Left kidney (tissue), 2 donors: ENCODE measurements around the gene MRPL39. TPM values are rescaled to one million over a fixed set of nuclear protein-coding genes. Genes with fewer than 3 reads are reported as not detected.

Source experiments
- DNase-seq: peaks from one replicate; pipeline ENCODE4 v3.0.0-alpha.2; 2013
- polyA plus RNA-seq: library from polyadenylated mRNA; unstranded; fragments of 120-200 nt; gene quantifications from one replicate; pipeline ENCODE4 v1.2.1, GENCODE V29; 2013; ENCODE audit not compliant: insufficient read length

Gene MRPL39
- polyA plus RNA-seq, 1 donor = 40.6 TPM

DNA sequence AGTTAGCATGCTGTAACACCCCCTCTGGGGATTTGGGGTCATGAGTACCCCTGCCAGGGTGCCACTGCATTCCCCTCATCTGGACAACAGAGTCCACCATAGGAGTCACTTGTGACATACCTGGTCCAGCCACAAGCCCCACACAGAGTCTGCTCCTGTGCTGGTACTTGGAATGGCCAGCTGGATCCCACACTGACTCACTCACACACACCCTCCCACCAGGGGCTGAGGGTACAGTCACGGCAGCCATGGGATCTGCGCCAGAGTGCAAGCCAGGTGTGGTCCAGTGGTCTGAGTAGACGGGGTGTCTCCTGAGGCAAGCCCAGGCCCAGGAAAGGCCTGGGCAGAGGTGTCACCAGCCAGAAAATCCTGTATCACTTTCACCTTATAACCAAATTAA is 67.7 kb downstream of the MRPL39 start:
- no peak for DNase-seq

DNA sequence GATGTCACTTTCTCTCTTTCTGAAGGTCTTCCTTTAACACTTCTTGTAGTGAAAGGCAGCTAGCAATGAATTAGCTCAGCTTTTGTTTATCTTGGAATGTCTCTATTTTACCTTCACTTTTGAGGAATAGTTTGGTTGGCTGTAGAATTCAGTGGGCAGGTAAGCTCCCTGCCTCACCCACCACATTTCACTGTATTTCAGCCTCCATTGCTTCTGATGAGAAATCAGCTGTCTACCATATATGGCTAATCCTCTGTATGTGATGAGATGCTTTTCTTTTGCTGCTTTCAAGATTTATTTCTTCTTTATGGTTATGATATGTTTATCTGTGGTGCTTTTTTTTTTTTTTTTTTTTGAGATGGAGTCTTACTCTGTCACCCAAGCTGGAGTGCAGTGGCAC is 70.1 kb downstream of the MRPL39 start:
- DNase-seq = no peak

DNA sequence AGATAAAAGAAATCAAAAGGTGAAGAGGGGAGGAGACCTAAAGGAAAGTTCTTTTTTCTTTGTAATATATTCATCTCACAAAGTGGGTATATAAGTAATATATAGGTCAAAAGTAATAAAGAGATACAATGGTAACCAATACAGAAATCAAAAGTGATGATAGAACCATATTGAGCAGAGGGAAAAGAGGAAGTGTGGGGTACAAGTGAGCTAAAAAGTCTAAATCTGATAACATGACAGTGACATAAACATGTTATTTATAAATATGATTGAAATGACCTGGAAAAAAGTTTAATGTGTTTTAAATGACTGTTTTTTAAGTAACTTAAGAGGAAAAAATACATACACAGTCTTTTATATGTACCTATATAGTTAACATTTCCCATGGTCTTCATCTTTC is 70.5 kb downstream of the MRPL39 start:
- DNase-seq = no peak

DNA sequence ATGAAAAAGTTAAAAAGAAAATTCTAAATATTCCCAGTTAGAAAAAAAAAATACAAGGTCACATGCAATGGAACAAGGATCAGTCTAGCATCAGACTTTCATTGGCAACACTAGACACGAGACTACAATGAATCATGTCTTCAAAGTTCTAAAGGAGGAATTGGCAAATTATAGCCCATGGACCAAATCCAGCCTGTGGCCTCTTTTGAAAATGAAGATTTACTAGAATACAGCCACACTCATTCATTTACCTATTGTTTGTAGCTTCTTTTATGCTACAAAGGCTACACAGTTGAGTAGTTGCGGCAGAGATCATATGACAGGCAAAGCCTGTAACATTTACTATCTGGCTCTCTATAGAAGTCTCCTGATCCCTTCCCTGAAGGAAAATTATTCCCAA is 71.4 kb downstream of the MRPL39 start:
- no peak for DNase-seq

Other genes starting within 250 kb of the MRPL39 start
- 14.1 TPM for gene JAM2, start 31.8 kb upstream of the MRPL39 start, polyA plus RNA-seq
- gene ATP5PF, start 127.4 kb upstream of the MRPL39 start, polyA plus RNA-seq = 231 TPM
- 51.0 TPM for gene GABPA, start 127.5 kb upstream of the MRPL39 start, polyA plus RNA-seq